GM12892 (cell line): ENCODE measurements around the gene TNK1.

Experiments used
- DNase-seq: peaks from one replicate; pipeline ENCODE4 v3.0.0; 2011; ENCODE audit not compliant: insufficient read length
- FAIRE-seq: peaks from 2 replicates; lab custom pipeline; 2011; peaks lifted over from hg19 to GRCh38; lab: Jason Lieb, UNC
- POLR2A ChIP-seq: IDR thresholded peaks from 2 replicates; pipeline ENCODE4 v1.6.1; 2011; ENCODE audit warnings: low read depth, low read length, control low read depth
- POLR2AphosphoS5 ChIP-seq: IDR thresholded peaks from 2 replicates; pipeline ENCODE4 v1.6.1; 2011; ENCODE audit warnings: low read depth, low read length, control low read depth
- TAF1 ChIP-seq: IDR thresholded peaks from 2 replicates; pipeline ENCODE4 v1.6.1; 2011; ENCODE audit warnings: low read depth, mild to moderate bottlenecking, control low read depth, low read length, borderline replicate concordance

The TNK1 gene

GRCh38 chr17:7398612-7399011 lies 17.7 kb downstream of the TNK1 start:
- FAIRE-seq: no peak
- no peak for DNase-seq
- no peak for TF ChIP-seq POLR2AphosphoS5
- no peak for TF ChIP-seq POLR2A
- no peak for TF ChIP-seq TAF1

GRCh38 chr17:7403043-7403726 lies 22.3 kb downstream of the TNK1 start:
- no peak for TF ChIP-seq POLR2AphosphoS5
- TF ChIP-seq TAF1: no peak
- FAIRE-seq (peak; percentile 66), DNase-seq (no peak)

- DNase-seq: no peak
- TF ChIP-seq POLR2AphosphoS5 (no peak), POLR2A (no peak), TAF1 (no peak)
- no peak for FAIRE-seq
Measured at GRCh38 chr17:7403727-7403976, 22.8 kb downstream of the TNK1 start.

GRCh38 chr17:7403977-7404736 lies 23.3 kb downstream of the TNK1 start, which contains the start of gene TMEM256:
Gene TMEM256, minus strand, starts transcription at chr17:7404097. Its CDS starts 13 bp downstream, at chr17:7404084.
- peak; percentile 95 for DNase-seq
- FAIRE-seq: peak; percentile 99
- TF ChIP-seq POLR2A (peak; percentile 94), POLR2AphosphoS5 (peak; percentile 91), TAF1 (peak; percentile 82)

- no peak for TF ChIP-seq TAF1
- no peak for TF ChIP-seq POLR2A
- TF ChIP-seq POLR2AphosphoS5: no peak
- no peak for FAIRE-seq
- peak; percentile 54 for DNase-seq
Measured at GRCh38 chr17:7404737-7405349, 24.0 kb downstream of the TNK1 start.

GRCh38 chr17:7405350-7406234 lies 24.7 kb downstream of the TNK1 start:
- TF ChIP-seq POLR2AphosphoS5 (no peak), POLR2A (no peak), TAF1 (no peak)
- DNase-seq: no peak
- FAIRE-seq: no peak

GRCh38 chr17:7406235-7406825 lies 25.4 kb downstream of the TNK1 start:
- FAIRE-seq: no peak
- TF ChIP-seq POLR2A (no peak), POLR2AphosphoS5 (no peak), TAF1 (no peak)
- DNase-seq: no peak

GRCh38 chr17:7407082-7407481 lies 26.2 kb downstream of the TNK1 start:
- DNase-seq (no peak), FAIRE-seq (no peak)
- no peak for TF ChIP-seq POLR2A
- TF ChIP-seq TAF1: no peak
- TF ChIP-seq POLR2AphosphoS5: no peak

- DNase-seq: no peak
- no peak for FAIRE-seq
- TF ChIP-seq POLR2AphosphoS5 (no peak), POLR2A (no peak), TAF1 (no peak)
Measured at GRCh38 chr17:7407485-7408251, 26.8 kb downstream of the TNK1 start, which contains the start of gene NLGN2. Gene NLGN2, plus strand, starts transcription at chr17:7407845. Its CDS starts 411 bp downstream, at chr17:7408256.

- no peak for DNase-seq
Measured at GRCh38 chr17:7408252-7408727, 27.4 kb downstream of the TNK1 start.

More at GRCh38 chr17:7408252-7408727, 27.4 kb downstream of the TNK1 start:
- TF ChIP-seq POLR2A (no peak), POLR2AphosphoS5 (no peak), TAF1 (no peak)
- FAIRE-seq: no peak
